Measurements from ENCODE around the gene CREB5.

CREB5 gene

DNA sequence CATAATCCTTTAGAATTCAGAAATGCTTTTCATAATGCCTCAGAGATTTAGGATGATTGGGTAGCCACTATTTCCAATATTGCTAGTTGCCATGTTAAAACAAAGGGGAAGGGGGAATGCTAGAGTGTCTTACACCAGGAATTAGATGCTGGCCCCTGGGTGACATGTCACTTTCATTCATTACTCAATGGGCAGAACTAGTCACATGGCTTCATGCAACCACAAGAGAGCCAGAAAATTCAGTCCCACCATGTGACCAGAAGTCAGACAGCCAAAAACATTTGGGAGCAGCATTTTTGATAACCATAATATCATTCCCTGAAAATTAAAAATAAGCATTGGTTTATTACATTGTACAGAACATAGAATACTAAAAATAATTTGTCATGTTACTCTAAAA, 81.2 kb downstream of the CREB5 start:
- no peaks in the 10 kb centered on the region for H3K27me3 ChIP-seq (ENCODE audit: control insufficient read depth in 1 of 2, insufficient read depth in 2 of 2, low read length in 2 of 2)
- H3K4me1 ChIP-seq (ENCODE audit: control insufficient read depth, insufficient read depth, low read length), result no peaks in the 10 kb centered on the region
- H3K4me3 ChIP-seq (ENCODE audit: low read length in 2 of 2), result no peak overlapping the region
- no peaks in the 10 kb centered on the region for H3K36me3 ChIP-seq (ENCODE audit: control insufficient read depth in 2 of 2, insufficient read depth in 2 of 2, low read length in 2 of 2)
- H3K9ac ChIP-seq (ENCODE audit: low read length in 2 of 2), result no peak overlapping the region
- no peaks in the 10 kb centered on the region for H3K9me3 ChIP-seq (ENCODE audit: control insufficient read depth in 2 of 2, low read length in 2 of 2)
- no peak overlapping the region for H3K27ac ChIP-seq (ENCODE audit: low read length)

- no peaks in the 10 kb centered on the region for H3K4me1 ChIP-seq (ENCODE audit: control insufficient read depth, insufficient read depth, low read length)
- no peak overlapping the region for H3K9ac ChIP-seq (ENCODE audit: low read length in 2 of 2)
- no peak overlapping the region for H3K27ac ChIP-seq (ENCODE audit: low read length)
- H3K27me3 ChIP-seq (ENCODE audit: control insufficient read depth in 1 of 2, insufficient read depth in 2 of 2, low read length in 2 of 2), result no peaks in the 10 kb centered on the region
- H3K9me3 ChIP-seq (ENCODE audit: control insufficient read depth in 2 of 2, low read length in 2 of 2), result no peaks in the 10 kb centered on the region
- no peaks in the 10 kb centered on the region for H3K36me3 ChIP-seq (ENCODE audit: control insufficient read depth in 2 of 2, insufficient read depth in 2 of 2, low read length in 2 of 2)
- no peak overlapping the region for H3K4me3 ChIP-seq (ENCODE audit: low read length in 2 of 2)
Observed at GRCh38 chr7:28497009-28497408, 84.7 kb downstream of the CREB5 start.

GRCh38 chr7:28498636-28499035, 86.3 kb downstream of the CREB5 start:
- Histone ChIP-seq H3K27ac (ENCODE audit: low read length) (no peak overlapping the region), H3K4me1 (ENCODE audit: control insufficient read depth, insufficient read depth, low read length) (no peaks in the 10 kb centered on the region), H3K9ac (ENCODE audit: low read length in 2 of 2) (no peak overlapping the region), H3K9me3 (ENCODE audit: control insufficient read depth in 2 of 2, low read length in 2 of 2) (no peaks in the 10 kb centered on the region), H3K36me3 (ENCODE audit: control insufficient read depth in 2 of 2, insufficient read depth in 2 of 2, low read length in 2 of 2) (no peaks in the 10 kb centered on the region), H3K4me3 (ENCODE audit: low read length in 2 of 2) (no peak overlapping the region), H3K27me3 (ENCODE audit: control insufficient read depth in 1 of 2, insufficient read depth in 2 of 2, low read length in 2 of 2) (no peaks in the 10 kb centered on the region)

DNA sequence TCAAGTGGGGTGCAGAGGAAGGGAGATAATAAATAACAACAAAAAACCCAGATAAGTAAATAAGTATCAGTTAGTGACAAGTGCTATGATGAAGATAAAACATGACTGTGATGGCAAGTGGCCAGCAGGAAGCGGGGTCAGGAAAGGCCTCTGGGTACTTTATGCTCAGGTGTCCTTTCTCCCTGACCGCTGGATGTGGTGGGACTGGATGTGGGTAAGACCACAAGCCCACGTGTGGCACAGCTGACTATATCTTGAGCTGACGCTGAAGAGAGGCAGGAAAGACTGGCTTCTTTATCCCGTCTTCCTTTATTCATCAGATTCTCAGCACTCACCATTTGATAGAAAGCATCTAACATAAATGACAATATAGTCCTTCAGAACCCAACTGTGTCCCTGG, 87.8 kb downstream of the CREB5 start:
- no peaks in the 10 kb centered on the region for H3K27me3 ChIP-seq (ENCODE audit: control insufficient read depth in 1 of 2, insufficient read depth in 2 of 2, low read length in 2 of 2)
- H3K4me1 ChIP-seq (ENCODE audit: control insufficient read depth, insufficient read depth, low read length), result no peaks in the 10 kb centered on the region
- no peaks in the 10 kb centered on the region for H3K36me3 ChIP-seq (ENCODE audit: control insufficient read depth in 2 of 2, insufficient read depth in 2 of 2, low read length in 2 of 2)
- H3K4me3 ChIP-seq (ENCODE audit: low read length in 2 of 2), result no peak overlapping the region
- H3K27ac ChIP-seq (ENCODE audit: low read length), result no peak overlapping the region
- H3K9me3 ChIP-seq (ENCODE audit: control insufficient read depth in 2 of 2, low read length in 2 of 2), result no peaks in the 10 kb centered on the region
- no peak overlapping the region for H3K9ac ChIP-seq (ENCODE audit: low read length in 2 of 2)

GRCh38 chr7:28502408-28502807, 90.1 kb downstream of the CREB5 start:
- Histone ChIP-seq H3K9me3 (ENCODE audit: control insufficient read depth in 2 of 2, low read length in 2 of 2) (no peaks in the 10 kb centered on the region), H3K4me3 (ENCODE audit: low read length in 2 of 2) (no peak overlapping the region), H3K27me3 (ENCODE audit: control insufficient read depth in 1 of 2, insufficient read depth in 2 of 2, low read length in 2 of 2) (no peaks in the 10 kb centered on the region), H3K9ac (ENCODE audit: low read length in 2 of 2) (no peak overlapping the region), H3K27ac (ENCODE audit: low read length) (no peak overlapping the region), H3K4me1 (ENCODE audit: control insufficient read depth, insufficient read depth, low read length) (no peaks in the 10 kb centered on the region), H3K36me3 (ENCODE audit: control insufficient read depth in 2 of 2, insufficient read depth in 2 of 2, low read length in 2 of 2) (no peaks in the 10 kb centered on the region)

- no peaks in the 10 kb centered on the region for H3K27me3 ChIP-seq (ENCODE audit: control insufficient read depth in 1 of 2, insufficient read depth in 2 of 2, low read length in 2 of 2)
- no peaks in the 10 kb centered on the region for H3K36me3 ChIP-seq (ENCODE audit: control insufficient read depth in 2 of 2, insufficient read depth in 2 of 2, low read length in 2 of 2)
- no peak overlapping the region for H3K27ac ChIP-seq (ENCODE audit: low read length)
- no peak overlapping the region for H3K4me3 ChIP-seq (ENCODE audit: low read length in 2 of 2)
- H3K4me1 ChIP-seq (ENCODE audit: control insufficient read depth, insufficient read depth, low read length), result no peaks in the 10 kb centered on the region
- H3K9me3 ChIP-seq (ENCODE audit: control insufficient read depth in 2 of 2, low read length in 2 of 2), result no peaks in the 10 kb centered on the region
- H3K9ac ChIP-seq (ENCODE audit: low read length in 2 of 2), result no peak overlapping the region
Observed at GRCh38 chr7:28503396-28503795, 91.1 kb downstream of the CREB5 start.

GRCh38 chr7:28505014-28505413, 92.7 kb downstream of the CREB5 start:
- Histone ChIP-seq H3K9ac (ENCODE audit: low read length in 2 of 2) (no peak overlapping the region), H3K4me3 (ENCODE audit: low read length in 2 of 2) (no peak overlapping the region), H3K36me3 (ENCODE audit: control insufficient read depth in 2 of 2, insufficient read depth in 2 of 2, low read length in 2 of 2) (no peaks in the 10 kb centered on the region), H3K27me3 (ENCODE audit: control insufficient read depth in 1 of 2, insufficient read depth in 2 of 2, low read length in 2 of 2) (no peaks in the 10 kb centered on the region), H3K4me1 (ENCODE audit: control insufficient read depth, insufficient read depth, low read length) (no peaks in the 10 kb centered on the region), H3K9me3 (ENCODE audit: control insufficient read depth in 2 of 2, low read length in 2 of 2) (no peaks in the 10 kb centered on the region), H3K27ac (ENCODE audit: low read length) (no peak overlapping the region)

DNA sequence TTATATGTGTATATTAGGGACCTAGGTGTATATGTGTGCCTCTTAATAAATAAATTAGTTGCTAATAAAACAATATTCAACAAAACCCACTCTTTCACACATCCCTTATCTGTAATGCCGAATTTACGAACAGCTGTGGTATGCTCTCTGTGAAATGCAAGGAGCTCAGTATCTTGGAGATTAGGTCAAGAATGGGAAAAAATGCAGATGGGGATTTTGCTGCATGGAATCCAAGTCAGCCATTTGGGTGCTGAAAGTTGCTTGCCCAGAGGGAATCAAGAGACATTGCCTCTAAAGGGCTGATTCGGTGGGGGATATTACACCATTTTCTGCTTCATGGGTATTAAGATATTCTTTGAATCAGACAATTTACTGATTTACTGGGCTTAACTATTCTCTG, 93.5 kb downstream of the CREB5 start:
- no peaks in the 10 kb centered on the region for H3K9me3 ChIP-seq (ENCODE audit: control insufficient read depth in 2 of 2, low read length in 2 of 2)
- no peak overlapping the region for H3K4me3 ChIP-seq (ENCODE audit: low read length in 2 of 2)
- no peaks in the 10 kb centered on the region for H3K4me1 ChIP-seq (ENCODE audit: control insufficient read depth, insufficient read depth, low read length)
- no peaks in the 10 kb centered on the region for H3K36me3 ChIP-seq (ENCODE audit: control insufficient read depth in 2 of 2, insufficient read depth in 2 of 2, low read length in 2 of 2)
- no peaks in the 10 kb centered on the region for H3K27me3 ChIP-seq (ENCODE audit: control insufficient read depth in 1 of 2, insufficient read depth in 2 of 2, low read length in 2 of 2)
- no peak overlapping the region for H3K27ac ChIP-seq (ENCODE audit: low read length)
- no peak overlapping the region for H3K9ac ChIP-seq (ENCODE audit: low read length in 2 of 2)

DNA sequence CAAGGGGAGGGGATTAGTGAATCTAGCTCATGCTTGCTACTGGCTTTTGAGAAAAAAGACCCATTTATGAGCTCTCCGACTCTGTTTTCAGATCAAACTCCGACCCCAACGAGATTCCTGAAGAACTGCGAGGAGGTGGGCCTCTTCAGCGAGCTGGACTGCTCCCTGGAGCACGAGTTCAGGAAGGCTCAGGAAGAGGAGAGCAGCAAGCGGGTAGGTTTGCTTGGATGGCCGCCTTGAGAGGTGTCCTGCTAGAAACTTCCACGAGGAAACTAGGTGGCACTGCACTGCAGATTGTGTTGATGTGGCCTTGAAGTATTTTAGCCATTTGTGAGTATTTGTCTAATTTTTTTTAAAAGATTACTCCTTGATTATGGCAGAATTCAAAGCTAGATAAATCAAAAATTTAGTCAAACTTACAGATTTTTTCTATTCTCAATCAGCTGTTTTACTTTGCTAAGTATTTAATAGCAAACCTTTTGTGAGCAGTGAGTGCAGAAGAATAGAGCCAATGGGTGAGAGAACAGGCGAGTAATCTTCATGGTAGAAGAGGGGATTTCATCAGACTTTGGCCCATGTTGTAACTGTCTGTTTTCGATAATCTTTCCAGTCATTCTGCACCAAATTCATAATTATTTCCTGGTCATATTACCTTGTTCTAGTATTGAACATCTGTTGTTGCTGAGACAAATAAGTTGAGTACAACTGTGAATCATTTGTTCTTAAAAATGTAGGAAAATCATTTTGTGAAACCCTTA, 95.4 kb downstream of the CREB5 start:
- Histone ChIP-seq H3K27ac (ENCODE audit: low read length) (no peak overlapping the region), H3K9me3 (ENCODE audit: control insufficient read depth in 2 of 2, low read length in 2 of 2) (no peaks in the 10 kb centered on the region), H3K9ac (ENCODE audit: low read length in 2 of 2) (no peak overlapping the region), H3K36me3 (ENCODE audit: control insufficient read depth in 2 of 2, insufficient read depth in 2 of 2, low read length in 2 of 2) (no peaks in the 10 kb centered on the region), H3K4me3 (ENCODE audit: low read length in 2 of 2) (no peak overlapping the region), H3K4me1 (ENCODE audit: control insufficient read depth, insufficient read depth, low read length) (no peaks in the 10 kb centered on the region), H3K27me3 (ENCODE audit: control insufficient read depth in 1 of 2, insufficient read depth in 2 of 2, low read length in 2 of 2) (no peaks in the 10 kb centered on the region)

DNA sequence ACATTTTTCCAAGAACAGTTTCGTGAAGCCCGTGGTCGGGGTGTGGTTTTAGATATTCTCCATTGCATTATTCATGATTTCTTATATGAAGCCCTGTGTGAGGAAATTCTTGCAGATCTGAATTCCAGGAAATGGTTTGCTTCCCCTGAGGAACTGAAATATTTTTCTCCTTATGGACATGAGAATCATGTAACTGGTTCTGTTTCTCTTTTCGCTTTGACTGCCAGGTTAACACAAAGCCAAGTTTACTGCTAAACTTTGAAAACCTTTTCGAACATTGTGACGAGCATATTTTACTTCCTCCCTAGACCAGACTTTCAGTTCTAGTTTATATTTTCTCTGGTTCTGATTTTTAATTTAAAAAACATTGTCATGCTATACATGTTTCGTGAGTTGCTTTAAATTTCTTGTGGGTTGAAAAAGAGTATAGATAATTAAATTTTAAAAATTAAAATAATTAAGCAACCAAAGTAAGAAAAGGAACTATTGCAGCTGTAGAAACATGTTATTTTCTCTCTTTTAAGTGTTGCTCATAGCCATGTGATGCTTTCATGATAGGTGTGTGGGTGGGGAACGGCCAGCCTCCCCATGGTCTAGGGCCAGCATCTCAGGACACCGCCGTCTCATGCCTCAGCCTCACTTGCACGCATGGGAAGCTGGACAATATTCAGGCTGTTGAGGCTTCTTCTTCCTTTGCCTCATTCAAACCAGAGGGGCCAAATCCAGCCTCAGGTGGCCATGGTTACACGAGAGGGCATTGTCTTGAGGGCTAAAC, 97.1 kb downstream of the CREB5 start:
- Histone ChIP-seq H3K36me3 (ENCODE audit: control insufficient read depth in 2 of 2, insufficient read depth in 2 of 2, low read length in 2 of 2) (no peaks in the 10 kb centered on the region), H3K27ac (ENCODE audit: low read length) (no peak overlapping the region), H3K4me3 (ENCODE audit: low read length in 2 of 2) (no peak overlapping the region), H3K9ac (ENCODE audit: low read length in 2 of 2) (no peak overlapping the region), H3K4me1 (ENCODE audit: control insufficient read depth, insufficient read depth, low read length) (no peaks in the 10 kb centered on the region), H3K9me3 (ENCODE audit: control insufficient read depth in 2 of 2, low read length in 2 of 2) (no peaks in the 10 kb centered on the region), H3K27me3 (ENCODE audit: control insufficient read depth in 1 of 2, insufficient read depth in 2 of 2, low read length in 2 of 2) (no peaks in the 10 kb centered on the region)

GRCh38 chr7:28510026-28510369, 97.7 kb downstream of the CREB5 start:
- Histone ChIP-seq H3K27ac (ENCODE audit: low read length) (no peak overlapping the region), H3K4me1 (ENCODE audit: control insufficient read depth, insufficient read depth, low read length) (no peaks in the 10 kb centered on the region), H3K36me3 (ENCODE audit: control insufficient read depth in 2 of 2, insufficient read depth in 2 of 2, low read length in 2 of 2) (no peaks in the 10 kb centered on the region), H3K4me3 (ENCODE audit: low read length in 2 of 2) (no peak overlapping the region), H3K27me3 (ENCODE audit: control insufficient read depth in 1 of 2, insufficient read depth in 2 of 2, low read length in 2 of 2) (no peaks in the 10 kb centered on the region), H3K9me3 (ENCODE audit: control insufficient read depth in 2 of 2, low read length in 2 of 2) (no peaks in the 10 kb centered on the region), H3K9ac (ENCODE audit: low read length in 2 of 2) (no peak overlapping the region)

All from stomach smooth muscle (tissue), 2 donors.